ENCODE data around the gene TTC3.
"Not testable (repeated sequence)": the region's sequence is repeated elsewhere in the genome, so short reads cannot be mapped to it uniquely, and the experiment has no call there.

DNA sequence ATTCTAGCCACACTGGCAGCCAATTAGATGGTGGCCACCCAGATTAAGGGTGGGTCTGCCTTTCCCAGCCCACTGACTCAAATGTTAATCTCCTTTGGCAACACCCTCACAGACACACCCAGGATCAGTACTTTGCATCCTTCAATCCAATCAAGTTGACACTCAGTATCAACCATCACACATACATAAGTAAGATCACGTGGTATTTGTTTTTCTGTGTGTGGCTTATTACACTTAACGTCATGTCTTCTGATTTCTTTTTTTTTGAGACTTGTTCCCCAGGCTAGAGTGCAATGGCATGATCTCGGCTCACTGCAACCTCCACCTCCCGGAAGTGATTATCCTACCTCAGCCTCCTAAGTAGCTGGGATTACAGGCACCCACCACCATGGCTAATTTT is 38.7 kb upstream of the TTC3 start:
- TF ChIP-seq, protein P1, sequence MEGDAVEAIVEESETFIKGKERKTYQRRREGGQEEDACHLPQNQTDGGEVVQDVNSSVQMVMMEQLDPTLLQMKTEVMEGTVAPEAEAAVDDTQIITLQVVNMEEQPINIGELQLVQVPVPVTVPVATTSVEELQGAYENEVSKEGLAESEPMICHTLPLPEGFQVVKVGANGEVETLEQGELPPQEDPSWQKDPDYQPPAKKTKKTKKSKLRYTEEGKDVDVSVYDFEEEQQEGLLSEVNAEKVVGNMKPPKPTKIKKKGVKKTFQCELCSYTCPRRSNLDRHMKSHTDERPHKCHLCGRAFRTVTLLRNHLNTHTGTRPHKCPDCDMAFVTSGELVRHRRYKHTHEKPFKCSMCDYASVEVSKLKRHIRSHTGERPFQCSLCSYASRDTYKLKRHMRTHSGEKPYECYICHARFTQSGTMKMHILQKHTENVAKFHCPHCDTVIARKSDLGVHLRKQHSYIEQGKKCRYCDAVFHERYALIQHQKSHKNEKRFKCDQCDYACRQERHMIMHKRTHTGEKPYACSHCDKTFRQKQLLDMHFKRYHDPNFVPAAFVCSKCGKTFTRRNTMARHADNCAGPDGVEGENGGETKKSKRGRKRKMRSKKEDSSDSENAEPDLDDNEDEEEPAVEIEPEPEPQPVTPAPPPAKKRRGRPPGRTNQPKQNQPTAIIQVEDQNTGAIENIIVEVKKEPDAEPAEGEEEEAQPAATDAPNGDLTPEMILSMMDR (IDR thresholded peaks at IDR 0.05) = not testable (repeated sequence)
- TF ChIP-seq EZH2 (IDR thresholded peaks at IDR 0.05; ENCODE audit: borderline replicate concordance, insufficient read depth, low read depth, low read length, poor library complexity, severe bottlenecking) = not testable (repeated sequence)

All from B cell (primary cell).